Sigmoid colon (tissue), 4 donors: Measurements from ENCODE around the gene TCAF1.

Experiments used
- EP300 ChIP-seq, 4 donors: sonication (generic); formaldehyde crosslinking; IDR thresholded peaks; one replicate each; pipeline ENCODE4 v1.6.1; 2017; ENCODE audit warnings: antibody characterized with exemption in 4 of 4
- POLR2A ChIP-seq, 2 donors: fragments of 450-650 bp; IDR thresholded peaks; one replicate each; pipeline ENCODE4 v1.6.1; 2016; ENCODE audit warnings: antibody characterized with exemption in 2 of 2, mild to moderate bottlenecking in 2 of 2, moderate library complexity in 2 of 2
- POLR2AphosphoS5 ChIP-seq, 4 donors: sonication (generic); formaldehyde crosslinking; IDR thresholded peaks; one replicate each; pipeline ENCODE4 v1.6.1; 2017; ENCODE audit warnings: antibody characterized with exemption in 4 of 4
- TF ChIP-seq, protein P1 (sequence below), 4 experiments: fragments of 450-650 bp in 3 of 4; fragments of 200-600 bp in 1 of 4; IDR thresholded peaks; one replicate each; pipeline ENCODE4 v1.5.1; 2016 to 2019; ENCODE audit warnings: antibody characterized with exemption in 4 of 4, mild to moderate bottlenecking in 3 of 4, moderate library complexity in 2 of 4

GRCh38 chr7:143910473-143911248, 8.7 kb upstream of the TCAF1 start:
- TF ChIP-seq POLR2A (IDR thresholded peaks at IDR 0.05) (no peak), POLR2AphosphoS5 (IDR thresholded peaks at IDR 0.05) (no peak), EP300 (IDR thresholded peaks at IDR 0.05) (no peak)
- TF ChIP-seq, protein P1, sequence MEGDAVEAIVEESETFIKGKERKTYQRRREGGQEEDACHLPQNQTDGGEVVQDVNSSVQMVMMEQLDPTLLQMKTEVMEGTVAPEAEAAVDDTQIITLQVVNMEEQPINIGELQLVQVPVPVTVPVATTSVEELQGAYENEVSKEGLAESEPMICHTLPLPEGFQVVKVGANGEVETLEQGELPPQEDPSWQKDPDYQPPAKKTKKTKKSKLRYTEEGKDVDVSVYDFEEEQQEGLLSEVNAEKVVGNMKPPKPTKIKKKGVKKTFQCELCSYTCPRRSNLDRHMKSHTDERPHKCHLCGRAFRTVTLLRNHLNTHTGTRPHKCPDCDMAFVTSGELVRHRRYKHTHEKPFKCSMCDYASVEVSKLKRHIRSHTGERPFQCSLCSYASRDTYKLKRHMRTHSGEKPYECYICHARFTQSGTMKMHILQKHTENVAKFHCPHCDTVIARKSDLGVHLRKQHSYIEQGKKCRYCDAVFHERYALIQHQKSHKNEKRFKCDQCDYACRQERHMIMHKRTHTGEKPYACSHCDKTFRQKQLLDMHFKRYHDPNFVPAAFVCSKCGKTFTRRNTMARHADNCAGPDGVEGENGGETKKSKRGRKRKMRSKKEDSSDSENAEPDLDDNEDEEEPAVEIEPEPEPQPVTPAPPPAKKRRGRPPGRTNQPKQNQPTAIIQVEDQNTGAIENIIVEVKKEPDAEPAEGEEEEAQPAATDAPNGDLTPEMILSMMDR (IDR thresholded peaks at IDR 0.05), result no peak
